ENCODE data around the gene ADAMTS16.

Gene ADAMTS16

GRCh38 chr5:5139777-5140478, at the start of gene ADAMTS16:
Gene ADAMTS16, plus strand, starts transcription at chr5:5140330. Its CDS starts 138 bp downstream, at chr5:5140468.
- H3K4me3 ChIP-seq (replicated peaks in 1 of 2; ENCODE audit: low read depth in 2 of 2, low read length in 2 of 2), result no peak within 1 kb of the TSS
- no peak for TF ChIP-seq CTCF (IDR thresholded peaks at IDR 0.05; ENCODE audit: low read depth, low read length)
- DNase-seq (ENCODE audit: low read depth in 2 of 2), result no peak

GRCh38 chr5:5092149-5092548, 48.0 kb upstream of the ADAMTS16 start:
- no peak overlapping the region for H3K4me3 ChIP-seq (replicated peaks in 1 of 2; ENCODE audit: low read depth in 2 of 2, low read length in 2 of 2)
- DNase-seq (ENCODE audit: low read depth in 2 of 2), result no peak
- no peak for TF ChIP-seq CTCF (IDR thresholded peaks at IDR 0.05; ENCODE audit: low read depth, low read length)

GRCh38 chr5:5100635-5101034, 39.5 kb upstream of the ADAMTS16 start:
- TF ChIP-seq CTCF (IDR thresholded peaks at IDR 0.05; ENCODE audit: low read depth, low read length), result no peak
- no peak for DNase-seq (ENCODE audit: low read depth in 2 of 2)
- no peak overlapping the region for H3K4me3 ChIP-seq (replicated peaks in 1 of 2; ENCODE audit: low read depth in 2 of 2, low read length in 2 of 2)

- no peak overlapping the region for H3K4me3 ChIP-seq (replicated peaks in 1 of 2; ENCODE audit: low read depth in 2 of 2, low read length in 2 of 2)
- no peak for DNase-seq (ENCODE audit: low read depth in 2 of 2)
- TF ChIP-seq CTCF (IDR thresholded peaks at IDR 0.05; ENCODE audit: low read depth, low read length), result no peak
Measured at GRCh38 chr5:5101676-5102075, 38.5 kb upstream of the ADAMTS16 start.

GRCh38 chr5:5103245-5103644, 36.9 kb upstream of the ADAMTS16 start:
- no peak for TF ChIP-seq CTCF (IDR thresholded peaks at IDR 0.05; ENCODE audit: low read depth, low read length)
- DNase-seq (ENCODE audit: low read depth in 2 of 2), result no peak
- H3K4me3 ChIP-seq (replicated peaks in 1 of 2; ENCODE audit: low read depth in 2 of 2, low read length in 2 of 2), result no peak overlapping the region

- no peak overlapping the region for H3K4me3 ChIP-seq (replicated peaks in 1 of 2; ENCODE audit: low read depth in 2 of 2, low read length in 2 of 2)
- TF ChIP-seq CTCF (IDR thresholded peaks at IDR 0.05; ENCODE audit: low read depth, low read length), result no peak
- no peak for DNase-seq (ENCODE audit: low read depth in 2 of 2)
Measured at GRCh38 chr5:5104550-5104949, 35.6 kb upstream of the ADAMTS16 start.

GRCh38 chr5:5105531-5105930, 34.6 kb upstream of the ADAMTS16 start:
- no peak for TF ChIP-seq CTCF (IDR thresholded peaks at IDR 0.05; ENCODE audit: low read depth, low read length)
- no peak for DNase-seq (ENCODE audit: low read depth in 2 of 2)
- H3K4me3 ChIP-seq (replicated peaks in 1 of 2; ENCODE audit: low read depth in 2 of 2, low read length in 2 of 2), result no peak overlapping the region
